NB4 (cell line): ENCODE results near the gene NACC2.
"Not testable (repeated sequence)": the region's sequence is repeated elsewhere in the genome, so short reads cannot be mapped to it uniquely, and the experiment has no call there.

Experiments
- DNase-seq: peaks from one replicate; pipeline ENCODE4 v3.0.0; 2010; ENCODE audit warnings: low read depth
- H3K4me3 ChIP-seq: one replicate; pipeline ENCODE4 v1.5.1; 2011; ENCODE audit warnings: mild to moderate bottlenecking, low read depth, low read length, moderate library complexity
- CTCF ChIP-seq: IDR thresholded peaks from one replicate; pipeline ENCODE4 v1.5.1; 2012; ENCODE audit warnings: low read depth, low read length
- MYC ChIP-seq: IDR thresholded peaks from 2 replicates; pipeline ENCODE4 v1.6.1; 2011; ENCODE audit warnings: low read depth, low read length
- POLR2A ChIP-seq: IDR thresholded peaks from 2 replicates; pipeline ENCODE4 v1.6.1; 2011; ENCODE audit warnings: mild to moderate bottlenecking; ENCODE audit not compliant: insufficient read length; ENCODE audit errors: extremely low read depth
- TF ChIP-seq, protein P1 (sequence below): IDR thresholded peaks from 2 replicates; pipeline ENCODE4 v1.6.1; 2011; ENCODE audit warnings: low read depth, low read length

The NACC2 gene

DNA sequence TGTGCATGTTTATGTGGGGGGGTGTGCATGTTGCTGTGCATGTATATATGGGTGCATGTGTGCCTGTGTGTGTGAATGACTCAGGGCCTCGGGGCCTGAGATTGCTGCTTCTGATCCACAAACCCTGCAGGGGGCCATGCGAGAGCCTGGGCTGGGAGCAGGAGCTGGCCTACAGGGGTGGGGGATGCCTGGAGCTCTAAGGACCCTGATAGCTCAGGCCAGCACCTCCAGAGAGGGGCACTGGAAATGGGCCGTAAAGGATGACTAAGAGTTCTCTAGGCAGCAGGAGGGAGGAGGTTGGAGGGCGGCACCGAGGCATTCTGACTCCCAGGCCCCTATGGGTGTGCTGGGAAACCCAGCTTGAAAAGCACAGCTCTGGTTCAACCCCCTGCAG is 127.0 kb downstream of the NACC2 start:
- H3K4me3 ChIP-seq: no peak overlapping the region
- no peak for TF ChIP-seq CTCF
- no peak for TF ChIP-seq MYC
- TF ChIP-seq, protein P1, sequence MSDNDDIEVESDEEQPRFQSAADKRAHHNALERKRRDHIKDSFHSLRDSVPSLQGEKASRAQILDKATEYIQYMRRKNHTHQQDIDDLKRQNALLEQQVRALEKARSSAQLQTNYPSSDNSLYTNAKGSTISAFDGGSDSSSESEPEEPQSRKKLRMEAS: no peak
- TF ChIP-seq POLR2A: no peak
- DNase-seq: peak; percentile 39

GRCh38 chr9:135966916-135967260 is 128.2 kb downstream of the NACC2 start:
- not testable (repeated sequence) for H3K4me3 ChIP-seq, DNase-seq

DNA sequence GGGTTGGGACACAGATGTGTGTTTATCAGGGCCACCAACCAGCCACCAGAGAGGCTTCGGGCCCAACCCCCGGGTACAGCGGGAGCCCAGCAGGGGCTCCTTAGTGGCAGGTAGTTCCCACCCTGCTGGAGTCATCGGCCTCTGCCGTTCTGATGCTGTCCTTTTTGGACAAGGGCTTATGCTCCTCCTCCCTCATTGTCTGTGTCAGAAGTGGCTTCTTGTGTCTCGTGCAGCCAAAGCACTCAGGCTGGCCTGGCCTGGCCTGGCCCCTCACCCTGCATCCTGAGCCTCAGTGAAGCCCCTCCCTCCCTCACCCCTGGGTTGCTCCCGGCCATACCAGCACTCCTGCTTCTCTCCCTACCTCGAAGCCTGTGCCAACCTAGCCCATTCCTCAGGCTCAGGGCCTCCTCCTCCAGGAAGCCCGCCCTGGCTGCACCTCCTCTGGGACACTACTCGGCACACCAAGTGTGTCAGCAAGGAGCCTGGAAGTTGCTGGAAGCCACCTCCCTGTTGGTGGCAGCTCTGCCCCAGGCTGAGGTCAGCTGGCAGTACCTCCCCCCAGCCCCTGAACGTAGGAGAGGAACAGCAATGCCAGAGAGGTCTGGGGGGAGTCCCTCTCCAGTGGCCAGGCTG is 129.8 kb downstream of the NACC2 start:
- H3K4me3 ChIP-seq: no peak overlapping the region
- no peak for DNase-seq
- TF ChIP-seq CTCF (no peak), MYC (no peak), POLR2A (no peak)
- TF ChIP-seq, protein P1: no peak

DNA sequence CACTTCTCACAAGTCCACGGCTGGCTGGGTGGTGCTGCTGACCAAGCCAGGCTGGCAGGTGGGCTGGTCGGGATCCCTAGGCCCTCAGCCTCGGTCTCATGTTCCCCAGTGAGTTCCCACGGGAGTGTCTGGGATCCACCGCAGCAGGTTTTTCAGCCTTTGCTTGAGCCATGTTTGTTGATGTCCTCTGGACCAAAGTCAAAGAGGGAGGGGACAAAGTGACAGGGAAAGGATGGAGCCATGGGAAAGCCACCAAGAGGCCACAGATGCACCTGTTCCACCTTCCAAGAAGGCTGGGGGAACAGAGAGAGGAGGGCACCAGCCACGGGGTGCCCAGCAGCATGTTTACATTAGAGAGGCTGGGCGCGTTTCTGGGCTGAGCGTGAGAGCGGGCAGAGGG is 131.2 kb downstream of the NACC2 start:
- no peak overlapping the region for H3K4me3 ChIP-seq
- no peak for DNase-seq
- TF ChIP-seq, protein P1: no peak
- TF ChIP-seq CTCF (no peak), MYC (no peak), POLR2A (no peak)

- H3K4me3 ChIP-seq: no peak overlapping the region
- TF ChIP-seq, protein P1: no peak
- no peak for TF ChIP-seq CTCF
- TF ChIP-seq MYC: no peak
- TF ChIP-seq POLR2A: no peak
- DNase-seq: no peak
These were observed 131.8 kb downstream of the NACC2 start for GRCh38 chr9:135963338-135963737.

GRCh38 chr9:135962696-135963307 is 132.3 kb downstream of the NACC2 start:
- TF ChIP-seq, protein P1: no peak
- TF ChIP-seq MYC (no peak), POLR2A (no peak), CTCF (no peak)
- no peak for DNase-seq

More at GRCh38 chr9:135962696-135963307, 132.3 kb downstream of the NACC2 start:
- H3K4me3 ChIP-seq: no peak overlapping the region
